Measurements from ENCODE around the gene IGFL2.
"Not testable (repeated sequence)": the region's sequence is repeated elsewhere in the genome, so short reads cannot be mapped to it uniquely, and the experiment has no call there.

Gene IGFL2

DNA sequence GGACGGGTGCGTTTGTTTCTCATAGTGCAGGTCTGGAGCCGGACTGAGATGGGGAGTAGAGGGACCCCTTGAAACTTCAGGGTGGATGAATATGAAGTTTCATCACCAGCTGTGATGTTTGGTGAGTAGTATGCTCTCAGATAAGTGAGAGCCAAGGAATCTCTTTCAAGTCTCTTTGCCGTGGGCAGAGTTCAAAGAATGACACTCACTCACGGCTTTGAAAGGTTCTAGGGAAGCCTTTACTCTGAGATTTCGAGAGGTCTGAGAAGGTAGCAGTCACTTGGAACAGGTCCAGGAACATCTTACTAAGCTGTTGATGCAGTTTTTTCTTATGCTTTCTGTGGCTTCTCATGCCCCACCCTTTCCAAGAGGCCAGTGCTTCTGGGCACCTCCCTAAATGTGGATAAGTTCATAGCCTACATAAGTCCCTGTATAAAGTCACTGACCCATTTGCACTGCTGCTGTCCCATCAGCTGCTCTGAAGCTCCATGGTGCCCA, at the start of gene IGFL2:
IGFL2 (plus strand) TSS at position 448 of the 498 bp plus-strand sequence; CDS start at position 489, 41 bp downstream.
- DNase-seq (ENCODE audit: low read depth) = peak; percentile 6

DNA sequence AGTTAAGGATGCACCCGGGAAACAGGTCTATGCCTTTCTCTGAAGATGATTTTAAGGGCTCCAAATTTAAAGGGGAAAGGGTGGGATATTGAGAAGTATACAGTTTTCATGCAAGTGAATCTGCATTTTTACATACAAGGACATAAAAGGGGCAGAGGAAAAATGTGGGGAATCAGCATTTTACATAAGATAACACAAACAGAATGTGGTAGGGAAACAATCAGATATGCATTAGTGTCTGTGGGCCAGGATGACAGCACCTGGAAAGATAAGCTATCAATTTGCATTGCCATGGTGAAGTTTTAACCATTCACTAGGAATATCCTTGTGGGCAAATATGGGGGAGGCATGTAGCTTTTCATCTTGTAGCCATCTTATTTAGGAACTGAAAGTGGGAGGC, 47.7 kb upstream of the IGFL2 start:
- DNase-seq (ENCODE audit: low read depth) = no peak

DNA sequence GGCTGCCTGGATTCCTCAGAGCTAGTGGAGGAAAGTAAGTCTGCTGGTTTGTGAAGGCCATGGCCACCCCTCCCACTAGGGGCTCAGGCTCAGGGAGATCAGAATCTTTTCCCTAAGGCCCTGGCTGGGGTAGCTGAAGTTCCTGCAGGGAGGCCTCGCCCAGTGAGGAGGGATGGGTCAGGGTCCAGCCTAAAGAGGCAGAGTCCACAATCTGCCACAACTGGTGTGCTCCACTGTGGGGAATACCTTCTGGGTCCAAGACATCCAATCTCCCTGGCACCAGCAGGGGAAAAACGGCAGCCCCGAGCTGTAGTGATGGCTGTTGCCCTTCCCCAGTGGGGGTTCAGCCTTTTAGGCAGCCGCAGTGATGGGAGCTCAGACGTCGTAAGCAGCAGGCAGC, 46.7 kb upstream of the IGFL2 start:
- no peak for DNase-seq (ENCODE audit: low read depth)

DNA sequence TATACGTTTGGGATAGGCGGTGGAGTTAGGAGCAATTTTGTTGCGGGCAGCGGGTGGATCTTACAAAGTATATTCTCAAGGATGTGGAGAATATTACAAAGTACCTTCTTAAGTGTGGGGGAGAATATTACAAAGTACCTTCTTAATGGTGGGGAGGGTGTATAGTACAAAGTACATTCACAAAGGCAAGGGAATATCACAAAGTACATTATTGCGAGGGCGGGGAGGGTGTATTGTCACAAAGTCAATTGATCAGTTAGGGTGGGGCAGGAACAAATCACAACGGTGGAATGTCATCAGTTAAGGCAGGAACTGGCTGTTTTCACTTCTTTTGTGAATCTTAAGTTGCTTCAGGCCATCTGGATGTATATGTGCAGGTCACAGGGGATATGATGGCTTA, 45.7 kb upstream of the IGFL2 start:
- DNase-seq (ENCODE audit: low read depth) = not testable (repeated sequence)

DNA sequence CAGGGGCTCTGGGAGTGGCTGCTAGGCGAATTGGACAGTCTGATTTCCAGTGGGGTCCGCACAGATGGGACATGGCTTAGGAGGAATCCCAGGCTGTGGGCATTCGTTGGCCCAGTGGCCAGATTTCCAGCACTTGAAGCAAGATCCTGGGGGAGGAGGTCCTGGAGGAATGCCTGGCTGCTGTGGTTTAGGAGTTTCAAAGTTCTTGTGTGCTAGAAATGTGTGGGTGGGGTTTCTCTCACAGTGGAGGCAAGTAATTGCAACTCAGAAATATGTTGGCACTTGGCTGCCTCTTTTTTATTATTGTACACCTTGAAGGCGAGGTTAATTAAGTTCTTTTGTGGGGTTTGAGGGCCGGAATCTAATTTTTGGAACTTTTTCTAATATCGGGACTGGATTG, 40.7 kb upstream of the IGFL2 start:
- no peak for DNase-seq (ENCODE audit: low read depth)

DNA sequence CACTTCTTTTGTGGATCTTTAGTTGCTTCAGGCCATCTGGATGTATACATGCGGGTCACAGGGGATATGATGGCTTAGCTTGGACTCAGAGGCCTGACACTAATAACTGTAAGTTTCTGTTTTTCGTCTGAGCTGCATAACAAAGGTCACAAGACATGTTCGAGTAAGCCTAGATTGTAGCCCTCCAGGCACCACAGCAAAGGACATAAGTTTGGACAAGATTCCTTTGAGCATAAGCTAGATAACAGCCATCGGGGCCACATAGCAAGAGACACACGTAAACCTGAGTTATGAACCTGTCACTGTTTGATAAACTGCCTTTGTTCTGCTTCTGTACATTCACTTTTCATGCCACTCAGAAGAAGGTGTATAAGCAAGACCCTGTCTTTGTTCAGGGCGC, 38.2 kb upstream of the IGFL2 start:
- DNase-seq (ENCODE audit: low read depth) = no peak

DNA sequence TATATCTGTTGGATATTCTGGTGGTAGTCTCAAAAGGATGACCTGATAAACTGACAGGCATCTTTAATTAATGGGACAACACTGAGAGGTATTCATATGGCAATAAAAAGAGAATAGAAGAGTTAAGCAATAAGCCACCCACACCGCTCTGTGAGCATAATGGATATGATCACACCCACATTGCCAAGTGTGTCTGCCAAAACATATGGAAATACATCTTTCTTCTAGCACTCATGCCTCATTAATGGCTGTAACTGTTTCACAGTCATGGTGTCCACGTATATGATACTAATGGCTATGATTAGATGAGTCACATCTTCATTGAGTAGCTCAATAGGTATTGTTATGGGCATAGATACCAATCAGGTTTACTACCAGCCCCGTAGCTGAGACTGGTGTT, 36.7 kb upstream of the IGFL2 start:
- no peak for DNase-seq (ENCODE audit: low read depth)

DNA sequence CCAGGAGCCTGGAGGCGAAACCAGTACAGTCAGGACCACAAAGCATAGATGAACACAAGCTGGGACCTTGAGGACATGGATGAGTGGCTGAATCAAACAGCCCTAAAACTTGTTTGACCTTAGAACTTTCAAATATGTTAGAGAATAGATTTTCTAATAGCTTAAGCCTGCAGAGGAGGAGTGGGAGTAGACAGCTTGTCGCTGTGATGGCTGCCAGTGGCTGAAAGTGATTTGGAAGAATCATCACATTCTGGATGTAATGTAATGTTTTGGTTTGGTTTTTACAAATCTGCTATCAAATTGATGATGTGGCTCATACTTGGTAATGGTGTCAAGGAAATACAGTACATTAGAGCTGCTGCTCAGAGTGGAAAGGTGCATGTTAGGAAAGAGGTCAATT, 35.5 kb upstream of the IGFL2 start:
- DNase-seq (ENCODE audit: low read depth) = no peak

DNA sequence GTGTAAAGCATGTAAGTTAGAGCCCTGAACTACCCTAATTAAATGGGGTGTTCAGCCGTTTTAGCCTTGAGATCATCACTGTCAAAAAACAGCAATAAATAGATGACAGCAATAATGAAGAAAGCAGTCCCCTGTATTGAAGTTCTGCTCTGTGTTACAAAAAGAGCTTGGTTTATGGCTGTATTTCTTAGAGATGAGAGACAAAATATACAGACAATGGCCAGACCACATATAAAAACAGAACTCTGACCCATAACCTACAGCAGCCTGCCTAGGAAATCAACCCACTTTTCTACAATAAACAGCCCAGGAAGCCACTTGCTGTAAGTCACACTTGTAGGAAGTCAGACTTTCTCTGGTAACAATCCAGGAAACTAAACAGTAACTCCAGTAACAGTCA, 34.3 kb upstream of the IGFL2 start:
- DNase-seq (ENCODE audit: low read depth) = no peak

DNA sequence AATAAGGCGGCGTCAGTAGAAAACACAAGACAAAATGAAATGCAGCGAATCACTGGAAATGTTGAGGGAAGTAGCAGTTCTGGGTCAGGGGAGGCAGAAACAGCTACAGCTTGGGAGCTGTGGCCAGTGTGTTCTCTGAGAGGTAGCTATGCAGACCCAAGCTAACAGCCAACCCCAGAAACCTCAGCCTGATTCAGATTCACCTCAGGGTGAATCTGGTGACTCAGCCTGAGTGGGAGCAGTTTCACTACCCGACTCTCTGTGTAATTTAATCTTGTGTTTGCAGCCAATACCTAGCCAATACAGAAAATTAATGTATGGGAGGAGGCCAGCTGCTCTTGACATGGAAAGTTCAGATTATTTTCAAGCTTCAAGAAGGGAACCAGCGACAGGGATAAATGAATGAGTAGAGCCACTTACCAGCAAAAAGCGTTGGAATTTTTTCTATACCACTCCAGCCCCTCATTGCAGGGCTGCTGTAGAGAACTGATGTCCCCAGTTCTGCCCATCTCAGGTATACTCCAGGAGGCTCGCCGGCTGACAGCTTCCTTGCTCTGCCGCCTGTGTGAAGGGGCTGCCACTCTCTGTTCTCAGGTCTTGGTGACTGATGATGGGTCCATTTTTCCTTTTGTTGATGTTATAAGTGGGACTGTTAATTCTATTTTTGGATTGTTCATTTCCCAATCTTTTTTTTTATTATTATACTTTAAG, 32.5 kb upstream of the IGFL2 start:
- DNase-seq (ENCODE audit: low read depth) = peak; percentile 53

DNA sequence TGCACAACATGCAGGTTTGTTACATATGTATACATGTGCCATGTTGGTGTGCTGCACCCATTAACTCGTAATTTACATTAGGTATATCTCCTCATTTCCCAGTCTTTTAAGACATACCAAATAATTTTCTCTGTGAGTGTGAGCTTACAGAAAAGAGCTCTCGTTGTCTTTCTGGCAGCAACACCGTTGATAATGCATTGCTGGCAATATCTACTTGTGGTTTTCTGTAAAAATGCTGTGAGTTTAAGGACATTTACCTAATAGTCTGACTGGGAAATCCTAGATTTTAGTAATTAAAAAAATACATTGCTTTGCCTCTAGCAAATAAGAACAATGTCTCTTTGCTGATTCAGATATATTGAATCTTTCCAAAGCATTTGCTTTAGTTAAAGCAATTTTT, 31.9 kb upstream of the IGFL2 start:
- no peak for DNase-seq (ENCODE audit: low read depth)

DNA sequence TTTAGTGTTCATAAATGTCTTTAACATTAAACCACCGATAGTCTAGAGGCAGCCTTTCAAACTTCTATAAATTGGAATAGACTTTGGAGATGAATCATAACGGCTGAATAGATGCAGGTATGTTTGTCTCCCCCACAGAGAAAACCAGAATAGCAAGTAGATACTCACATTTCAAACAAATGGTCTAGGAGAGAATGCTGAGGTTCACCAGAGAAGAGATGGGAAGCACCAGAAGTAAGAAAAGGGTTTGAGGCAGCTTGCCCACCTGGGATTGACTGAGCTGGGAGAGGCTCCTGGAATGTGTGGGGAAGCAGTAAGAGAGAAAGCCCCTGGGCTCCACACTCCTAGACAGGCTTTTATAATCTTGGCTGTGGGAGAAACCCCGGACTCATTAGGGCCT, 29.9 kb upstream of the IGFL2 start:
- DNase-seq (ENCODE audit: low read depth) = no peak

DNA sequence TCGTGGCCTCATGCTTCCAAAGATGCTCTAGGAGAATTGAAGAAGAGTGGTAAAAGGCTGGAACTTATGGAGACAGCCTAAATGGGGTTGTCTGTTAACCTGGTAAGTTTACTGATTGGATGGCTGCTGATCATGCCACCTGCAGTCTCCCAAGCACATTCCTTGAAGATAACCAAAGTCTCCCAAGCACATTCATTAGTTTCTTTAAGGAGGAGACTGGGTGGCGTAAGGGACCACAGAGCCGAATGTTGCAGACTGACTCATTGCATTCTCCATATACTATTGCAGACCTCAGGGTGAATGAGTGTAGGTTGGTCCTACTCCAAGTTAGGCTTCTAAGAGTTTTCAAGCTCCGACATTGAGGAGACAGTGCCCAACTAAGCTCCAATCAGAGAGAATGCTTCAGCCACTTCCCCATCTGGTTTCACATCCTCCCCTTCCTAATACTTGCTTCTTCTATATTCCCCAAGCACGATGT, 23.4 kb upstream of the IGFL2 start, which contains the start of gene IGFL3:
IGFL3 (minus strand) TSS at position 51 of the 478 bp plus-strand sequence; CDS start at position 12, 39 bp downstream.
- no peak for DNase-seq (ENCODE audit: low read depth)

DNA sequence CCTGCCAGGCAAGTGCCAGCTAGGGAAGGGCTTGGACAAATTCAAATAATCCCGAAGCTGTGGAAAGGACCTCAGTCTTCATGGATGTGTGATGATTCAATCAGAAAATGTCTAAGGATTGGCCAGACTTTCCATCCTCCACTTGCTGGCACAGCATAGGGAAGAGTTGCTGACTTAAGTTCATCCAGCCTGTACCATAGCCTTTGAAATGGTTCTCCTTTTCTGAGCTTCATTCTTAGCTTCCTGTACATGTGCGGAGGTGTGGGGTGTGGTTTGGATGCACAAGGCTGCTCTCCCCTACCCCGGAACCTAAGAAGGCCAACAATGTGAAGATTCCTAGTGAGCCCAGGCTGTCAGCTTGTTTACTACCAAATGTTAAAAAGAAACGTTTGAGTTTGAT, 22.6 kb upstream of the IGFL2 start:
- no peak for DNase-seq (ENCODE audit: low read depth)

DNA sequence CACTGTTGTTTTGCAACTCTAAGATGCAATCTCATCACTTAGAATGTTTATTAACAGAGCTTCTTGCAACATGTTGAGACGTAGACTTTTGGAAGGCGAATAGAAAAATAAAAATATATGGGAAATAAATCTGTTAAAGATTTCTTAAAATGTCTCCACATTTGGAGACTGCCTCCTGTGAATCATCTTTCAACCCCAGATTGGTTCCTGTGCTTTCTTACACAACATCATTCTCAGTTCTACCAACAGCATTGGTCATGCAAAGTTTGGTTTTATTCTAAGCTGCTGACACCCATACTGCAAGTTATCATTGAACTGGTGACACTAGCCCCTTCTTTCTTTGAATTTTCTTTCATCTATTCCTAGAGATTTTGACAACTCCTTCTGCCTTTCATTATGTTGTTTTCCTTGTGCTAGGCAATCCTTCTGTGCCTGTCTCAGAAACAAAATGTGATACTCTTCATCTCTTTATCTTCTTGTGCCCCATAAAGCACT, 21.9 kb upstream of the IGFL2 start:
- DNase-seq (ENCODE audit: low read depth) = no peak

DNA sequence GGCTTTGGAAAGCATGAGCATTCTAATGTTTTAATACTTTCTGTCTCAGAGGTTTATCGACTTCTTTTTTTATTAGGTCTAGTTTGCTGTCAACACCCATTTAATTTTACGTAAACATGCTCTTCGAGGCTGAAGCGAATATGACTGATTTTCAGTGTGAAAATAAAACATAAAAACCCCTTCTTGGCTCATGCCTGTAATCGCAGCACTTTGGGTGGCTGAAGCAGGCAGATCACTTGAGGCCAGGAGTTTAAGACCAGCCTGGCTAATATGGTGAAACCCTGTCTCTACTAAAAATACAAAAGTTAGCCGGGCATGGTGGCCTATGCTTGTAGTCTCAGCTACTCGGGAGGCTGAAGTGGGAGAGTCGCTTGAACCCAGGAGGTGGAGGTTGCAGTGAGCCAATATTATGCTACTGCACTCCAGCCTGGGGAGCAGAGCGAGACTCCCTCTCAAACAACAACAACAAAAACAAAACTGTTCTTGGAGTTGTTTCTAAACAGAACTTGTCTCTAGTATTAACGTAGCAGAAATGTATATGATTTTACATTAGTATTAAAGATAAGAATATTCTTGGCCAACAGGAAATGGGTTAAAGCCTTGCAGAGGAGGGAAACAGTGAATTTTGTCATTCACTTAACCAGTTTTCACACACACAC, 16.4 kb upstream of the IGFL2 start:
- no peak for DNase-seq (ENCODE audit: low read depth)

DNA sequence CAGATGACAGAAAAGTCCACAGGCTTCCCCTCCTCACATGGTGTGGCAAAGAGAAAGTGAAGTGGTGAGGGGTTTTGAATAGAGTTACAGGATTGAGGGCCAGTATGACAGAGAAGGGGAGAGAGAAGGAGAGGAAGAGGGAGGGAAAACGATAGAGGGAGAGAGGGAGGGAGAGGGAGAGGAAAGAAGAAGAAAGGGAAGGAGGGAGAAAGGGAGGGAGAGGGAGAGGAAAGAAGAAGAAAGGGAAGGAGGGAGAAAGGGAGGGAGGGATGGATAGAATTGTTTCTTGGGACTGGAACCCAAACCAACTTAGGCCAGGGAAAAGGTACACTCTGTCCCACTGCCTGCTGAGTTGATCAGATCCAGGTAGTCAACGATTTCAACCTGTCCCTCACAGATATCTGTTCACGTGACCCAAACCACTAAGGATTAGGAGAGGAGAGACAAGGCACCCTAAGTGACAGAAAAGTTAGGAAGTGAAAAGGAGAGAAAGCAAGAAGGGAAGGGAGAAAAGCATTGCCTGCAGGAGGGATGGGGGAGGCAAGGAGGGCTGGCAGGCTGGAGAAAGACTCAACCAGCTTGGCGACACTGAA, 15.4 kb upstream of the IGFL2 start:
- no peak for DNase-seq (ENCODE audit: low read depth)

DNA sequence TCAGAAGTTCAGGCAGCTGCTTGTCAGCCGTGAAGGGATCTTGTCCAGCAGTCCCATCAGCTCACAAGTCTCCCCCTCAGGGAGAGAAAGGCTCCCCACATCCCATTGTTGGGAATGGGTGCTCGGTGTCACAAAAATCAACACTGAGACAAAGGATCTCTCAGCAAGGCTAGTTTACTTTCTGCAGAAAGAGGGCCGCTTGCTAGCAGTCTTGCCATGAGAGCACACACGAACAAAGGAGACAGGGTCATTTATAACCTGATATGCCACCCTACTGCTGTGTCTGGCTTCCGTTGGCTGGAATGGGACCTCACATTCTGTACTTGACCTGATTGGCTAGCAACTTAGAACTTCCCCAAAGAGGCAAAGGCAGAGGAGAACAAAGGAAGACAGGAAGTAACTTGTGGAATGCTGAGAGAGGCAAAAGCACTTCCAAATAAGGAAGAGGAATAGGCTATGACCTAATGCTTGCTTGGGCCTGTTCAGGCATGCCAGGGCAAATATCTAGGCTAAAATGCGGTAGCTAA, 14.9 kb upstream of the IGFL2 start:
- no peak for DNase-seq (ENCODE audit: low read depth)

DNA sequence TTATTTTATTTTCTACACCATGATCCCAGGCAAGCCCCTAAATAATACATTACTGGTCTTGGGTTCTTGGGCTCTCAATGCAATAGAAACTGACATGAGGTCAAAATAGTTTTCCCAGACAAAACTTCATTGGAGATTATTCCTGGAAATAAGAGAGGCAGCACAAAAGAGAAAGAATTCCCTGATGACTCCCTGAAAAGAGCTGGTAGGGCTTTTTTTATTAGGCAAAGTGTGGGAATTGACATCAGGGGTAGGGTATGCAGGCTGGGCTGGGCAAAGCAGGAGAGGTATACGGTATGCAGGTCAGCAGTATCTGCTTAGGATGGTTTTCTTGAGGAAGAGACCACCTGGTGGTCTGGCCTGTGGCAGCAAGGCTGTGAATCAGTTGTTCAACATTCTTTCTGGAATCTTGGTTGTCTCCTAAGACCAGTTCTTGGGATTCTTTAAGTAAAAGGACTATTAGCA, 14.2 kb upstream of the IGFL2 start:
- no peak for DNase-seq (ENCODE audit: low read depth)

DNA sequence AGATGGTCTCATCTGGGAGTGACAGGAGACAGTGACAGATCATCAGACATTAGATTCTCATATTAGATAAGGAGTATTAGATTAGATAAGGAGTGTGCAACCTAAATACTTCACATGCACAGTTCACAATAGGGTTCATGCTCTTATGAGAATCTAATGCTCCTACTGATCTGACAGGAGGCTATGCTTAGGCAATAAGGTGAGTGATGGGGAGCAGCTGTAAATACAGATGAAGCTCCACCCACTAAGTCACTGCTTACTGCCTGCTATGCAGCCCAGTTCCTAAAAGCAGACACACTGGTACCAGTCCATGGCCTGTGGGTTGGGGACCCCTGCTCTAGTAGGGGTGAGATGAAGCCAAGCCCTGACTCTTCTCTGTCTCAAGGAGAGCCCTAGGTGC, 13.5 kb upstream of the IGFL2 start:
- no peak for DNase-seq (ENCODE audit: low read depth)

DNA sequence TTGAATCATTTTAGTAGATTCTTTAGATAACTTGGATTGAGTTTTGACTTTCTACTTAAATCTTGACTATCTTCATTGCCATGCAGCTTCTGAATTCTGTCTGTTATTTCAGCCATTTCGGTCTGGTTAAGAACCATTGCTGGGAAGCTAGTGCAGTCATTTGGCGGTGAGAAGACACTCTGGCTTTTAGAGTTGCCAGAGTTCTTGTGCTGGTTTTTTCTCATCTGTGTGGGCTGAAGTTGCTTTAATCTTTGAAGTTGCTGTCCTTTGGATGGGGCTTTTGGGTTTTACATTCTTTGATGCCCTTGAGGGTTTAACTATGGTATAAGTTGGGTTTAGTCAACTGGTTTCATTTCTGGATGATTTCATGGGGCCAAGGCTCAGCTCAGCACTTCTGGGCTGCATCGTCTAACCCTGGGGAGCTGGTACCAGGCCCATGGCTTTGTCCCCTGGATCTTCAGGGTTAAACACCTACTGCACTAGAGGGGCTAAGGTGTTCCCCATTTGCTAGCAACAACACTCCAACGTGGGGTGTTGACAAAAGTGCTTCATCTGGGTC, 10.0 kb upstream of the IGFL2 start:
- DNase-seq (ENCODE audit: low read depth) = no peak

DNA sequence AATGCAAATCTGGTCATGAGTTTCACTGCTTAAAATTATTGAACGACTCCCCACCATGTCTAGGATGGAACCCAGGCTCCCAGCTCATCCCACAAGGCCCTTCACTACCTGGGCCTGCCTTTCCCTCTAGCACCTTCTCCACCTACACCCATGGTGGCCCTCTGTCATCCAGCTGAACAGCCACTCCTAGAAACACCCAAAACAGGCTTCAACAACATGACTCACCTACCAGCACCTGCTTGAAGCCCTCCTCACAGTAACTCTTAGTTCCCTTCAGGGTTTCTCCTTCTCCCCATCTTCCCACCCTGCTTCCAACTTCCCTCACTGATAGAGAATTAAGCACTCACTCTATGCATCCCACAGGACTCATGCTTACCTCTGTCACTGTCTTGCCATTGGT, 6.6 kb upstream of the IGFL2 start:
- no peak for DNase-seq (ENCODE audit: low read depth)

All from activated T-cell treated with anti-CD3 and anti-CD28 coated beads for 48 hours (primary cell).